Measurements from ENCODE around the gene C8G.

DNA sequence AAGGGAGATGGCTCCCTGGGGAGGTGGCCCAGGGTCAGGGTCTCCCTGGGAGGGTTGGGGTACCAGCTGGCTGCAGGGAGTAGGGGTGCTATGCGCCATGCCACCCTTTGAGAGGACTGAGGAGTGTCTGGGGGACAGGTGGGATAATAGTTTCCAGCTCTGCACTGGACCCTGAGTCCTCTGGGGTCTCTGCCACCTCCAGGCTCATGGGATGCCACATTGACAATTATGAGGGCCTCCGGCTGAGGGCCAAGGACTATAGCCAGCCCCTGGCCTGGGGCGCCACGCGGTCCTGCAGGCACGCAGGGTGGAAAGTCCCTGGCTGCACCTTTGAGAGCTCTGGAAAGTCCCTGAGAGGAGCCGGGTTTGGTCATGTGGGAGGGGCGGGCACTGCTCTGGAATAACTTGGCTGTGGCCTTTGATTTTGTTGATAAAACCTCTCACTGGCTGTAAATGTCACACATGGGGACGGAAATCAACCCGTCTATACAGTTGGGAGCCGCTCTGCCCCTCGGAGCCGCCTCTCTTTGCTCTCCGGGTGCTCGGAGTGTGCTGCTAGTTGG lies 42.7 kb upstream of the C8G start:
- TF ChIP-seq, protein P1, sequence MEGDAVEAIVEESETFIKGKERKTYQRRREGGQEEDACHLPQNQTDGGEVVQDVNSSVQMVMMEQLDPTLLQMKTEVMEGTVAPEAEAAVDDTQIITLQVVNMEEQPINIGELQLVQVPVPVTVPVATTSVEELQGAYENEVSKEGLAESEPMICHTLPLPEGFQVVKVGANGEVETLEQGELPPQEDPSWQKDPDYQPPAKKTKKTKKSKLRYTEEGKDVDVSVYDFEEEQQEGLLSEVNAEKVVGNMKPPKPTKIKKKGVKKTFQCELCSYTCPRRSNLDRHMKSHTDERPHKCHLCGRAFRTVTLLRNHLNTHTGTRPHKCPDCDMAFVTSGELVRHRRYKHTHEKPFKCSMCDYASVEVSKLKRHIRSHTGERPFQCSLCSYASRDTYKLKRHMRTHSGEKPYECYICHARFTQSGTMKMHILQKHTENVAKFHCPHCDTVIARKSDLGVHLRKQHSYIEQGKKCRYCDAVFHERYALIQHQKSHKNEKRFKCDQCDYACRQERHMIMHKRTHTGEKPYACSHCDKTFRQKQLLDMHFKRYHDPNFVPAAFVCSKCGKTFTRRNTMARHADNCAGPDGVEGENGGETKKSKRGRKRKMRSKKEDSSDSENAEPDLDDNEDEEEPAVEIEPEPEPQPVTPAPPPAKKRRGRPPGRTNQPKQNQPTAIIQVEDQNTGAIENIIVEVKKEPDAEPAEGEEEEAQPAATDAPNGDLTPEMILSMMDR (conservative IDR thresholded peaks at IDR 0.05 in 1 of 2, IDR thresholded peaks at IDR 0.05 in 1 of 2; ENCODE audit: extremely low read depth in 1 of 2, insufficient read depth in 1 of 2, low read depth in 1 of 2, low read length in 2 of 2): no peak
- no peak for TF ChIP-seq EZH2 (IDR thresholded peaks at IDR 0.05; ENCODE audit: borderline replicate concordance, low read length)
